ENCODE data around the gene MOG.
A peak's percentile ranks its signal among the peaks of the same experiment; 100 is the strongest.

DNA sequence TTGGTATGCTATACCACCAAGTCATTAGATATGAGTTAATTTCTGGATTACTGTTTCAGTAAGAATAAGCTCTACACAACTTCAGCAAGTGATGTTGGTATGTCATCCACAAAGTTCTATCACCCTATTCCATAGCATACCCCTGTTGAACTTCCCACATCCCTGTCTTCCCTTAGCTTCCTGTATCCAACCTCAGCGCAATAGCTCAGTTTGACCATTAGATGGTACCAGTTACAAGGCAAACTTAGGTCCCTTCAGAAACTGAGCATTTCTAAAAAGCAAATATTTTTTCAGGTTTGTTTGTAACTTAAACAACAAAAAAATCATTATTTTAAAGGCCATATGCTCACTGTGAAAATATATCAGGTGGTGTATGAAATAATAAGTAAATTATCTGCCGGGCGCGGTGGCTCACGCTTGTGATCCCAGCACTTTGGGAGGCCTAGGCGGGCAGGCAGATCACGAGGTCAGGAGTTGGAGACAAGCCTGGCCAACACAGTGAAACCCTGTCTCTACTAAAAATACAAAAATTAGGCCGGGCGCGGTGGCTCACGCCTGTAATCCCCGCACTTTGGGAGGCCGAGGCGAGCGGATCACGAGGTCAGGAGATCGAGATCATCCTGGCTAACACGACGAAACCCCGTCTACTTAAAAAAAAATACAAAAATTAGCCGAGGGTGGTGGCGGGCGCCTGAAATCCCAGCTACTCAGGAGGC lies 8.8 kb upstream of the MOG start:
- TF ChIP-seq CTCF (IDR thresholded peaks at IDR 0.05) (peak in 1 of 2 donors; percentile 43), EP300 (IDR thresholded peaks at IDR 0.05) (no peak), POLR2A (IDR thresholded peaks at IDR 0.05) (no peak)
